ENCODE data around the gene USF2. TPM values are rescaled to one million over a fixed set of nuclear protein-coding genes. Genes with fewer than 3 reads are reported as not detected.

Gene USF2
- polyA plus RNA-seq, 1 of the 3 experiments (the other 2 are of a cell fraction) = 102 TPM

- Histone ChIP-seq H3K27me3 (ENCODE audit: insufficient read depth) (peaks cover 44% of the 10 kb centered on the region), H3K79me2 (ENCODE audit: insufficient read depth) (no peaks in the 10 kb centered on the region), H3K4me1 (ENCODE audit: control insufficient read depth in 1 of 2, insufficient read depth in 2 of 2, low read depth in 1 of 2, low read length in 1 of 2) (no peaks in the 10 kb centered on the region), H3F3A (replicated peaks; ENCODE audit: insufficient read depth) (no peaks in the 10 kb centered on the region), H4K20me1 (ENCODE audit: insufficient read depth) (no peaks in the 10 kb centered on the region), H3K9me2 (no peaks in the 10 kb centered on the region), H2AFZ (ENCODE audit: low read depth) (no peak overlapping the region), H3K36me3 (replicated peaks in 1 of 2; ENCODE audit: control insufficient read depth in 1 of 2, insufficient read depth in 2 of 2, low read length in 1 of 2) (no peaks in the 10 kb centered on the region), H3K27ac (ENCODE audit: low read depth in 2 of 2, low read length in 1 of 2) (no peak overlapping the region), H3K4me3 (ENCODE audit: low read depth in 2 of 2, low read length in 1 of 2) (no peak overlapping the region), H3K9me3 (no peaks in the 10 kb centered on the region), H3K9ac (no peak overlapping the region), H3K4me2 (no peak overlapping the region)
- WGBS (ENCODE audit: low lambda C conversion rate) = 29% methylated on average over 16 of the region's 16 CpGs
- ChIA-PET POLR2A (no interaction called here), CTCF (no interaction called here)
- DNase-seq = no peak
- no peak for TF ChIP-seq NRF1 (IDR thresholded peaks at IDR 0.05; ENCODE audit: low read depth, low read length)
Measured at GRCh38 chr19:35302446-35302845, 33.7 kb downstream of the USF2 start.

GRCh38 chr19:35303357-35303915, 34.7 kb downstream of the USF2 start:
- H3K27ac ChIP-seq (ENCODE audit: low read depth in 2 of 2, low read length in 1 of 2) = no peak overlapping the region
- POLR2A ChIA-PET = no interaction called here
- peaks cover 44% of the 10 kb centered on the region for H3K27me3 ChIP-seq (ENCODE audit: insufficient read depth)
- no peak overlapping the region for H2AFZ ChIP-seq (ENCODE audit: low read depth)
- WGBS (ENCODE audit: low lambda C conversion rate) = 20% methylated on average over 6 of the region's 6 CpGs
- DNase-seq = no peak
- CTCF ChIA-PET = no interaction called here
- no peaks in the 10 kb centered on the region for H3K9me3 ChIP-seq
- H3K36me3 ChIP-seq (replicated peaks in 1 of 2; ENCODE audit: control insufficient read depth in 1 of 2, insufficient read depth in 2 of 2, low read length in 1 of 2) = no peaks in the 10 kb centered on the region
- H3K4me1 ChIP-seq (ENCODE audit: control insufficient read depth in 1 of 2, insufficient read depth in 2 of 2, low read depth in 1 of 2, low read length in 1 of 2) = no peaks in the 10 kb centered on the region
- no peaks in the 10 kb centered on the region for H4K20me1 ChIP-seq (ENCODE audit: insufficient read depth)
- H3K4me2 ChIP-seq = no peak overlapping the region
- no peak overlapping the region for H3K4me3 ChIP-seq (ENCODE audit: low read depth in 2 of 2, low read length in 1 of 2)
- no peaks in the 10 kb centered on the region for H3F3A ChIP-seq (replicated peaks; ENCODE audit: insufficient read depth)
- TF ChIP-seq NRF1 (IDR thresholded peaks at IDR 0.05; ENCODE audit: low read depth, low read length) (no peak), TEAD4 (IDR thresholded peaks at IDR 0.05; ENCODE audit: borderline replicate concordance, insufficient read depth) (no peak), SIN3A (IDR thresholded peaks at IDR 0.05; ENCODE audit: borderline replicate concordance, low read depth, low read length) (no peak), RXRA (IDR thresholded peaks at IDR 0.05; ENCODE audit: borderline replicate concordance, low read depth) (no peak), GATA2 (CRISPR knock-in tag; IDR thresholded peaks at IDR 0.05) (no peak), YY1 (IDR thresholded peaks at IDR 0.05; ENCODE audit: low read depth) (no peak), FOXM1 (IDR thresholded peaks at IDR 0.05; ENCODE audit: low read depth) (no peak), CHD2 (IDR thresholded peaks at IDR 0.05; ENCODE audit: low read length, partially characterized antibody) (no peak), FOSL2 (IDR thresholded peaks at IDR 0.05; ENCODE audit: borderline replicate concordance, low read depth) (no peak), TCF12 (IDR thresholded peaks at IDR 0.05) (no peak), POLR2AphosphoS5 (IDR thresholded peaks at IDR 0.05; ENCODE audit: low read depth, low read length) (no peak), RCOR1 (IDR thresholded peaks at IDR 0.05; ENCODE audit: low read length) (no peak), SMC3 (IDR thresholded peaks at IDR 0.05; ENCODE audit: low read depth, low read length) (no peak), MEF2A (IDR thresholded peaks at IDR 0.05; ENCODE audit: borderline replicate concordance, low read depth) (no peak), MAX (IDR thresholded peaks at IDR 0.05; ENCODE audit: low read depth) (no peak)
- TF ChIP-seq, protein P1, sequence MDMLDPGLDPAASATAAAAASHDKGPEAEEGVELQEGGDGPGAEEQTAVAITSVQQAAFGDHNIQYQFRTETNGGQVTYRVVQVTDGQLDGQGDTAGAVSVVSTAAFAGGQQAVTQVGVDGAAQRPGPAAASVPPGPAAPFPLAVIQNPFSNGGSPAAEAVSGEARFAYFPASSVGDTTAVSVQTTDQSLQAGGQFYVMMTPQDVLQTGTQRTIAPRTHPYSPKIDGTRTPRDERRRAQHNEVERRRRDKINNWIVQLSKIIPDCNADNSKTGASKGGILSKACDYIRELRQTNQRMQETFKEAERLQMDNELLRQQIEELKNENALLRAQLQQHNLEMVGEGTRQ (IDR thresholded peaks at IDR 0.05; ENCODE audit: borderline replicate concordance, low read depth, low read length) = no peak
- TF ChIP-seq, protein P2, sequence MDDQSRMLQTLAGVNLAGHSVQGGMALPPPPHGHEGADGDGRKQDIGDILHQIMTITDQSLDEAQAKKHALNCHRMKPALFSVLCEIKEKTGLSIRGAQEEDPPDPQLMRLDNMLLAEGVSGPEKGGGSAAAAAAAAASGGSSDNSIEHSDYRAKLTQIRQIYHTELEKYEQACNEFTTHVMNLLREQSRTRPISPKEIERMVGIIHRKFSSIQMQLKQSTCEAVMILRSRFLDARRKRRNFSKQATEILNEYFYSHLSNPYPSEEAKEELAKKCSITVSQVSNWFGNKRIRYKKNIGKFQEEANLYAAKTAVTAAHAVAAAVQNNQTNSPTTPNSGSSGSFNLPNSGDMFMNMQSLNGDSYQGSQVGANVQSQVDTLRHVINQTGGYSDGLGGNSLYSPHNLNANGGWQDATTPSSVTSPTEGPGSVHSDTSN (IDR thresholded peaks at IDR 0.05) = no peak
- no peaks in the 10 kb centered on the region for H3K9me2 ChIP-seq
- H3K9ac ChIP-seq = no peak overlapping the region
- H3K79me2 ChIP-seq (ENCODE audit: insufficient read depth) = no peaks in the 10 kb centered on the region
